H1 (cell line): ENCODE results near the gene KSR2. TPM values are rescaled to one million over a fixed set of nuclear protein-coding genes. Genes with fewer than 3 reads are reported as not detected.

ENCODE experiments used
- CHD7 ChIP-seq: fragments of 300-600 bp; sonication (generic); IDR thresholded peaks from 2 replicates; pipeline ENCODE4 v1.7.1; 2012; ENCODE audit warnings: low read length, moderate library complexity, mild to moderate bottlenecking, inconsistent platforms; ENCODE audit not compliant: insufficient replicate concordance
- FOSL1 ChIP-seq: IDR thresholded peaks from 2 replicates; pipeline ENCODE4 v1.6.1; 2011; ENCODE audit warnings: mild to moderate bottlenecking, low read depth, low read length, moderate library complexity; ENCODE audit not compliant: insufficient read depth
- HDAC6 ChIP-seq: IDR thresholded peaks from one replicate; pipeline ENCODE4 v1.7.1; 2012; ENCODE audit warnings: low read depth, mild to moderate bottlenecking, inconsistent platforms, low read length, moderate library complexity
- TBP ChIP-seq: IDR thresholded peaks from 2 replicates; pipeline ENCODE4 v1.6.1; 2011; ENCODE audit warnings: low read depth, low read length, improper control_type of control experiment
- polyA plus RNA-seq, 7 experiments: library from polyadenylated mRNA; depleted of rRNA in 3 of 7; stranded (reverse) in 5 of 7; unstranded in 2 of 7; fragments of >200 nt in 5 of 7; fragments of 200-250 nt in 2 of 7; gene quantifications; 1 replicate in 5 of 7; 2 replicates in 1 of 7; 4 replicates in 1 of 7; pipeline versions ENCODE4 v1.2.1 to v1.2.3, GENCODE V29; 2011 to 2013; ENCODE audit warnings: missing spikeins in 2 of 7, mixed read lengths in 2 of 7
- total RNA-seq: library from RNA; stranded (reverse); fragmentation: NEBNext Ultra II Directional; extraction: Animal tissue kit (Norgen Biotek cat#: 25700); gene quantifications from 2 replicates; pipeline ENCODE4 v1.2.1, GENCODE V29; 2021

The KSR2 gene
- total and polyA plus RNA-seq, 2 of the 8 experiments (the other 6 are each of a cell fraction or from before 2014, with no cell fraction given) = 0.74 to 2.2 TPM

- TF ChIP-seq CHD7 = no peak
- no peak for TF ChIP-seq FOSL1
- TF ChIP-seq TBP = no peak
- no peak for TF ChIP-seq HDAC6
These were observed 394.1 kb downstream of the KSR2 start (continued) for GRCh38 chr12:117574655-117575054.
